Measurements from ENCODE around the gene FAM81A.
"Not testable (repeated sequence)": the region's sequence is repeated elsewhere in the genome, so short reads cannot be mapped to it uniquely, and the experiment has no call there.

Gene FAM81A

DNA sequence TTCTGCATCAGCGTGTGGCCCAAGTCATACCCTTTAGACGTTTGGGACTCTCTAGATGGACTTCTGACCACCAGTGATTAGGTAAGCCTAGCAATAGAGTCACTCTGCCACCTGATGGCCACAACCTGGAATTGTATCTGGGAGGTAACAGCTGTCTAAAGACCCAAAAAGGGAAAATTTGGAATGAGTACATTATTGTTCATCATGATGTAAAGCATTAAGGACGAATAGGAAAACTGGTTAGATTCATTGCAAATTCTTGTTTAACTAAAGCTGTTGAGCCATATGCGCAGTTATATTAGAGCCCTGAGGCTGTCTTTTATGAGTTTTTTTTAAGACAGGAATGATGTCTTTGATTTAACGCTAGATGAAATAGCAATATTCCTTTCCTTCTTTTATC is 63.6 kb downstream of the FAM81A start:
- TF ChIP-seq SPI1 (IDR thresholded peaks at IDR 0.05; ENCODE audit: low read depth, low read length), result no peak
- no peak for TF ChIP-seq POU2F2 (IDR thresholded peaks at IDR 0.05; ENCODE audit: low read depth, low read length)
- no peak for TF ChIP-seq POLR2A (IDR thresholded peaks at IDR 0.05; ENCODE audit: low read depth, low read length)
- no peak for TF ChIP-seq PAX5 (IDR thresholded peaks at IDR 0.05; ENCODE audit: insufficient read depth, low read length, severe bottlenecking)
- TF ChIP-seq TAF1 (IDR thresholded peaks at IDR 0.05; ENCODE audit: low read depth, low read length), result no peak
- FAIRE-seq, result peak; percentile 86
- DNase-seq (ENCODE audit: insufficient read length, low spot score), result no peak

DNA sequence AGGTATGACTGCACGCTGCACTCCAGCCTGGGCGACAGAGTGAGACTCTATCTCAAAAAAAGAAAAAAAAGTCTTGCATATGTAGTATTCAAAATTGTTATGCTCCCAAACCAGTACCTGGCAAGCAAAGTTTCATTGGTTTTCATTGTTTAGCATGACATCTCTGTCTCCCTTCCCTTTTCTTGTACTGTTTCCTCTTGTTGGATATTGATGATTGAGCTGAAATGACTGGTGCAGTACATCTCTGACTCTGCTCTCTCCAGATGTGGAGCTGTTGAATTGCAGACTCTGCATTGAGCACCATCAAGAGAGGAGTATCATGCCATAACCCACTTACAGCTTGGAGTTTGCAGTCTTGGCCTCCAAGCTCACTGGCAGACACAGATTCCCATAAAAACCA is 77.2 kb downstream of the FAM81A start:
- DNase-seq (ENCODE audit: insufficient read length, low spot score) (no peak), FAIRE-seq (peak; percentile 60)
- TF ChIP-seq POU2F2 (IDR thresholded peaks at IDR 0.05; ENCODE audit: low read depth, low read length) (no peak), SPI1 (IDR thresholded peaks at IDR 0.05; ENCODE audit: low read depth, low read length) (peak; percentile 74)

DNA sequence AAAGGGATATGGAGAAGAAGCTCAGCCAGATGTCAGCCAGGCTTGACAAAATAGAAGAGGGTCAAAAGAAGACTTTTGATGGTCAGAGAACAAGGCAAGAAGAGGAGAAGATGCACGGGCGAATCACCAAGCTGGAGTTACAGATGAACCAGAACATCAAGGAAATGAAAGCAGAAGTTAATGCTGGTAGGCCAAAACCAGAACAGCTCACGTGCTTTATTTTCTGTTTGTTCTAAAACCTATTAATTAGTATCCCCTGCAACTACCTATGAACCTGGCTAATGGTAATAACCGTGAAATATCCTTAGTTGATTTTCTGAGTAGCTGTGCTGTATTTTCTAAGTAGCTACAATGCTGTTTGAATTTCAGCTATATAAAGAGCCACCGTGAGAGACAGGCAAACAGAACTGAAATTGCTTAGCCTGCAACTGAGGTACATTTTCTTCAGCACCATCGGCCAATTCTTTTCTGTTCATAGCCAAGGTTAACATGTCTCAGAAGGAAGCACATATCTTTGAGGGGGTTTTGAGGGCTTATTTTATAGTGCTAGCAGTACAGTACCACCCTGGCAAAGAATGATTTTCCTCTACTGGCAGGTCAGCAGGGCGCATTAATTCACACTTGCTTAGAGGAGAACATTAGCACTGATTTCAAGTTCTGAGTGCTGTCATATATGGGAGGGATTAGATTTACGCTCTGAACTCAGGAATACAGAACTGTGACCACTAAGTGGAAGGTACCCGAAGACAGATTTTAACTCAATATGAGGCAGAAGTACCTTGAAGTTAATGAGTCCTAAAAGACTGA is 78.9 kb downstream of the FAM81A start:
- no peak for DNase-seq (ENCODE audit: insufficient read length, low spot score)
- no peak for TF ChIP-seq POU2F2 (IDR thresholded peaks at IDR 0.05; ENCODE audit: low read depth, low read length)
- no peak for TF ChIP-seq TAF1 (IDR thresholded peaks at IDR 0.05; ENCODE audit: low read depth, low read length)
- TF ChIP-seq SPI1 (IDR thresholded peaks at IDR 0.05; ENCODE audit: low read depth, low read length), result no peak
- no peak for TF ChIP-seq PAX5 (IDR thresholded peaks at IDR 0.05; ENCODE audit: insufficient read depth, low read length, severe bottlenecking)
- TF ChIP-seq POLR2AphosphoS5 (IDR thresholded peaks at IDR 0.05; ENCODE audit: low read depth, low read length), result no peak
- no peak for TF ChIP-seq POLR2A (IDR thresholded peaks at IDR 0.05; ENCODE audit: low read depth, low read length)
- FAIRE-seq, result peak; percentile 95

DNA sequence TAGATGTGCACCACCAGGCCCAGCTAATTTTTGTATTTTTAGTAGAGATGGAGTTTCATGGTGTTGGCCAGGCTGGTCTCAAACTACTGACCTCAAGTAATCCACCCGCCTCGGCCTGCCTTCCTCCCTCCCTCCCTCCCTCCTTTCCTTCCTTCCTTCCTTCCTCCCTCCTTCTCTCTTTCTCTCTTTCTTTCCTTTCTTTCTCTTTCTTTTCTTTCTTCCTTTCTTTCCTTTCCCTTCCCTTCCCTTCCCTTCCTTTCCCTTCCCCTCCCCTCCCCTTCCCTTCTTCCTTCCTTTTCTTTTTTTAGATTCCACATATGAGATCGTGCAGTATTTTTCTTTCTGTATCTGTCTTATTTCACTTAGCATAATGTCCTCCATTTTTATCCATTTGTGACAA is 81.3 kb downstream of the FAM81A start:
- DNase-seq (ENCODE audit: insufficient read length, low spot score), result no peak
- FAIRE-seq, result no peak
- TF ChIP-seq TAF1 (IDR thresholded peaks at IDR 0.05; ENCODE audit: low read depth, low read length) (no peak), PAX5 (IDR thresholded peaks at IDR 0.05; ENCODE audit: insufficient read depth, low read length, severe bottlenecking) (no peak), POLR2A (IDR thresholded peaks at IDR 0.05; ENCODE audit: low read depth, low read length) (no peak), POLR2AphosphoS5 (IDR thresholded peaks at IDR 0.05; ENCODE audit: low read depth, low read length) (no peak), SPI1 (IDR thresholded peaks at IDR 0.05; ENCODE audit: low read depth, low read length) (no peak), POU2F2 (IDR thresholded peaks at IDR 0.05; ENCODE audit: low read depth, low read length) (no peak)

DNA sequence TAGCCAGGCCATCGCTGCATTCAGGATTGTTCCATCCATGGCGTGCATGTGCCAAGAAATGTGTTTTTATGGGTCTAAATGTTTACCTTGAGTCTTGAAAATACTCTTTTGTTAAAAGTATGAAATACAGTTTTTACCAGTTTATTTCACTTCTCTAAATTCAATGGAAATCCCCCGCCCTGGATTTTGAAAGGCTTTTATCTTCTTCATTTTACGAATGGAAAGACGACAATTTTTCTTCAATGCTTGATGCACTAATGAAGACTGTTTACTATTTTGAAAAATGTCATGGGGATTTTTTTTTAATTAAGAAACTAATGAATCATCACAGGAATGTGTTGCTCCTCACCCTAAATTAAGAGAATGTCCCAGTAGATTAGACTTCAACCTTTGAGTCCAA is 83.5 kb downstream of the FAM81A start:
- DNase-seq (ENCODE audit: insufficient read length, low spot score) (no peak), FAIRE-seq (peak; percentile 20)
- peak; percentile 80 for TF ChIP-seq SPI1 (IDR thresholded peaks at IDR 0.05; ENCODE audit: low read depth, low read length)
- no peak for TF ChIP-seq POU2F2 (IDR thresholded peaks at IDR 0.05; ENCODE audit: low read depth, low read length)

DNA sequence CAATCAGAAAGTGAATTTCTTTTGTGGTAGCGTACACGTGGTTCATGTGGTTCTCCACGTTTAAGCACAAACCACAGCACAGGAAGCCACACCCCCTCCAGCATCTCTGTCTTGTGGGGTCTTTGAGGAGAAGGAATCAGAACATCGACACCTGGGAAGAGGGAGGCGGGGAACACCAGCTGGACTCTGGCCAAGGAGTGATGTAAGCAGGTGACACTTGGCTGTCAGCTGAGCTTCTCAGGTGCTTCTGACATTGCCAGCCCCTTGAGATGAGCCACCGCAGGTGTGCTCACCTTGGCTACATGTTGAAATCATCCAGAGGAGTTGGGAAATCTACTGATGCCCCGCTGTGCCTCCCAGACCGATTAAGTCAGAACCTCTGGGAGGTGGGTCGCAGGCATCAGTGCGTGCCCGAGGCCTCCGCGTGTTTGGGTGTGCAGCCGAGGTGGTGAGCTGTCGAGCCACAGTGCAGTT is 85.0 kb downstream of the FAM81A start:
- TF ChIP-seq POLR2A (IDR thresholded peaks at IDR 0.05; ENCODE audit: low read depth, low read length) (no peak), POLR2AphosphoS5 (IDR thresholded peaks at IDR 0.05; ENCODE audit: low read depth, low read length) (no peak), PAX5 (IDR thresholded peaks at IDR 0.05; ENCODE audit: insufficient read depth, low read length, severe bottlenecking) (no peak), TAF1 (IDR thresholded peaks at IDR 0.05; ENCODE audit: low read depth, low read length) (no peak), SPI1 (IDR thresholded peaks at IDR 0.05; ENCODE audit: low read depth, low read length) (no peak), POU2F2 (IDR thresholded peaks at IDR 0.05; ENCODE audit: low read depth, low read length) (no peak)
- peak; percentile 16 for FAIRE-seq
- no peak for DNase-seq (ENCODE audit: insufficient read length, low spot score)

DNA sequence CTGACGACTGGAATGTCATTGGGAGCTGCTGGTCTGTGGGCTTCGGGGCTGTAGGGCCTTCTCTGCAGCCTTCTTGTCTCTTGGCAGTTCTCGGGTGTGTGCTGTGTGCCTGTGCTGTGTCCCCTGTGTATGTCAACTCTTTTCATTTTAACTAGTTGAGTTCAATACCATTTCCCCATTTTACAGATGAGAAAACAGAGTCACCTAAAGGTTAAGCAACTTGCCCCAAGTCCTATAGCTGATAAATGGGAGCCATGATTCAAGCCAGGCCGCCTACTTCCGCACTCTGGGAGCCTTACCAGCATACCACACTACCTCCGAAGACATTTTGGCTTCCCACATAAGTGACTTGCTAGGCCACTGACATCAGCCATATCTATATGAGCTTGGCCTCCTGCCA is 85.7 kb downstream of the FAM81A start:
- DNase-seq (ENCODE audit: insufficient read length, low spot score), result no peak
- peak; percentile 38 for FAIRE-seq
- no peak for TF ChIP-seq TAF1 (IDR thresholded peaks at IDR 0.05; ENCODE audit: low read depth, low read length)
- TF ChIP-seq POLR2AphosphoS5 (IDR thresholded peaks at IDR 0.05; ENCODE audit: low read depth, low read length), result no peak
- TF ChIP-seq POU2F2 (IDR thresholded peaks at IDR 0.05; ENCODE audit: low read depth, low read length), result no peak
- TF ChIP-seq SPI1 (IDR thresholded peaks at IDR 0.05; ENCODE audit: low read depth, low read length), result peak; percentile 21; the same call in 1 of the 2 replicates
- no peak for TF ChIP-seq PAX5 (IDR thresholded peaks at IDR 0.05; ENCODE audit: insufficient read depth, low read length, severe bottlenecking)
- TF ChIP-seq POLR2A (IDR thresholded peaks at IDR 0.05; ENCODE audit: low read depth, low read length), result no peak

DNA sequence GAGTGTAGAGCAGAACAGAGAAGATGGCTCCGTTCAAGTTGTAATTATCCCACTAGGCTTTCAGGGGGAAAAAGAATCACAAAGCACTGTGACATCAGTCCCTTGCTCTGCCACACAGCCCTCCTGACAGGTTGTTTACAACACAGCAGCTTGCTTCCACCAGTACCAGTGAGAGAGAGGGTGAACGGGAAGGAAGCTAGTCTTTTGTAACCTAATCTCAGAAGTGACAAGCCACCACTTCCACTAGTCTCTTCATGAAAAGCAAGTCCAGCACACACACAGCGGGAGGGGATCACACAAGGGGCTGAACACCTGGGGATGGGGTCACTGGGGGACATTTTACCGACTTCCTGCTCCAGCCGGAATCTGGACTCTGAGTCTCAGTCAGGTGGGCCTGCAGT is 86.3 kb downstream of the FAM81A start:
- FAIRE-seq (no peak), DNase-seq (ENCODE audit: insufficient read length, low spot score) (no peak)
- TF ChIP-seq PAX5 (IDR thresholded peaks at IDR 0.05; ENCODE audit: insufficient read depth, low read length, severe bottlenecking) (no peak), TAF1 (IDR thresholded peaks at IDR 0.05; ENCODE audit: low read depth, low read length) (no peak), SPI1 (IDR thresholded peaks at IDR 0.05; ENCODE audit: low read depth, low read length) (no peak), POLR2AphosphoS5 (IDR thresholded peaks at IDR 0.05; ENCODE audit: low read depth, low read length) (no peak), POU2F2 (IDR thresholded peaks at IDR 0.05; ENCODE audit: low read depth, low read length) (no peak), POLR2A (IDR thresholded peaks at IDR 0.05; ENCODE audit: low read depth, low read length) (no peak)

DNA sequence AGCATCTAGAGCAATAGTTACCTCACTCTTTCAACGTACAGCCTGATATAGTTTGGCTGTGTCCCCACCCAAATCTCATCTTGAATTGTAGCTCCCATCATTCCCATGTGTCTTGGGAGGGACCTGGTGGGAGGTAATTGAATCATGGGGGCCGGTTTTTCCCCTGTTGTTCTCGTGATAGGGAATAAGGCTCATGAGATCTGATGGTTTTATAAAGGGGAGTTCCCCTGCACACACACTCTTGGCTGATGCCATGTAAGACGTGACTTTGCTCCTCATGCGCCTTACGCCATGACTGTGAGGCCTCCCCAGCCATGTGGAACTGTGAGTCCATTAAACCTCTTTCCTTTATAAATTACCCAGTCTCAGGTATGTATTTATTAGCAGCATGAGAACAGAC is 88.5 kb downstream of the FAM81A start:
- not testable (repeated sequence) for FAIRE-seq; DNase-seq (ENCODE audit: insufficient read length, low spot score)

DNA sequence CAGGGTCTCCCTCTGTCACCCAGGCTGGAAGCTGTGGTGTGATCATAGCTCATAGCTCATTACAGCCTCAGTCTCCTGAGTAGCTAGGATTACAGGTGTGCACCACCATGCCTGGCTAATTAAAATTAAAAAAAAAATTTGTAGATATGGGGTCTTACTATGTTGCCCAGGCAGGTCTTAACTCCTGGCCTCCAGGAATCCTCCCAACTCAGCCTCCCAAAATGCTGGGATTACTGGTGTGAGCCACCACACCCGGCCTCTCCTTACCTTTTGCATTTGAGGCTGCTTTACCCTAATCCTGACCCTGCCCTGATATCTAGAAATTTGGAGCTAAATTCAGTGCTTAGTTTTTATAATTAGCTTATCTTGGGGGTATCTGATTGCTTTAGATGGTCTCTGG is 90.4 kb downstream of the FAM81A start:
- TF ChIP-seq POU2F2 (IDR thresholded peaks at IDR 0.05; ENCODE audit: low read depth, low read length), result no peak
- TF ChIP-seq POLR2AphosphoS5 (IDR thresholded peaks at IDR 0.05; ENCODE audit: low read depth, low read length), result no peak
- TF ChIP-seq PAX5 (IDR thresholded peaks at IDR 0.05; ENCODE audit: insufficient read depth, low read length, severe bottlenecking), result no peak
- TF ChIP-seq POLR2A (IDR thresholded peaks at IDR 0.05; ENCODE audit: low read depth, low read length), result no peak
- TF ChIP-seq TAF1 (IDR thresholded peaks at IDR 0.05; ENCODE audit: low read depth, low read length), result no peak
- TF ChIP-seq SPI1 (IDR thresholded peaks at IDR 0.05; ENCODE audit: low read depth, low read length), result no peak
- DNase-seq (ENCODE audit: insufficient read length, low spot score), result no peak
- FAIRE-seq, result no peak

Measured in GM12891 (cell line).